Middle frontal gyrus (tissue), 1 donor: ENCODE results near the gene MRS2.
"Not testable (repeated sequence)": the region's sequence is repeated elsewhere in the genome, so short reads cannot be mapped to it uniquely, and the experiment has no call there.

Experiments
- DNase-seq: peaks from one replicate; pipeline ENCODE4 v3.0.0-alpha.2; 2015; ENCODE audit warnings: low spot score; ENCODE audit errors: extremely low spot score

MRS2 gene

DNA sequence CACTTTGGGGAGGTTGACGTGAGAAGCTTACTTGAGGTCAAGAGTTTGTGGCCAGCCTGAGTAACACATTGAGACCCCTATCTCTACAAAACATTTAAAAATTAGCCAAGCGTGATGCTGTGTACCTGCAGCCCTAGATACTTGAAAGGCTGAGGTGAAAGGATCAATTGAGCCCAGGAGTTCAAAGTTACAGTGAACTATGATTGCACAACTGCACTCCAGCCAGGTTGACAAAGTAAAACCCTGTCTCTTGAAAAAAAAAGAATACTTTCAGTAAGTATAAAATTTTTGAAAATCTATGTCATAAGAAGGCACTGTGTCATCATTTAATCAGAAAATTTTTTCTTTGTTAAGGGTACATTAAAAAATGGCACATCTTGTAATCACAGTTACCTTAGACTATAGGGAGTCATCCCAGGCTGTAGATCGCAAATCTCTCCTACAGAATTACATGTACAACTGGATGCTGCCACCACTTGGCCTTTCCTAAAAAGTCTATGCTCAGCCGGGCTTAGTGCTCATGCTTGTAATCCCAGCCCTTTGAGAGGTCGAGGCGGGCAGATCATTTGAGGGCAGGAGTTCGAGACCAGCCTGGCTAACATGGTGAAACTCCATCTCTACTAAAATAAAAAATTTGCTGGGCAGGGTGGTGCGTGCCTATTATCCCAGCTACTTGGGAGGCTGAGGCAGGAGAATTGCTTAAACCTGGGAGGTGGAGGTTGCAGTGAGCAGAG, 17.0 kb upstream of the MRS2 start:
- DNase-seq, result no peak

DNA sequence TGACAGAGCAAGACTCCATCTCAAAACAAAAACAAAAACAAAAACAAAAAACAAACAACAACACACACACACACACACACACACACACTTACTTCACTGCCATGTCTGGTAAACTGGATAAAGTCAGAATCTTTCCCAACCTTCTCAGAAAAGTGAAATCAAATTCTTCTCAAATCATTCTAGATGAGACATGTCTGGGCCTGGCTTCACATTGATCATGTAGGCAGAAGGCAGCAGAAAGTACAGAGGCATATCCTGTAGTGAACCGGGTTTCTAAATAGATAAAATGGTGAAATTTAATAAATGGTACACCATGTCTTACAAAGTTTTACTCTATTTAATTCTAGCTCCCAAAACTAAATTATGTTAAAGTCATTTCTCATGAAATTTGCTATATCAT, 14.9 kb upstream of the MRS2 start:
- no peak for DNase-seq

DNA sequence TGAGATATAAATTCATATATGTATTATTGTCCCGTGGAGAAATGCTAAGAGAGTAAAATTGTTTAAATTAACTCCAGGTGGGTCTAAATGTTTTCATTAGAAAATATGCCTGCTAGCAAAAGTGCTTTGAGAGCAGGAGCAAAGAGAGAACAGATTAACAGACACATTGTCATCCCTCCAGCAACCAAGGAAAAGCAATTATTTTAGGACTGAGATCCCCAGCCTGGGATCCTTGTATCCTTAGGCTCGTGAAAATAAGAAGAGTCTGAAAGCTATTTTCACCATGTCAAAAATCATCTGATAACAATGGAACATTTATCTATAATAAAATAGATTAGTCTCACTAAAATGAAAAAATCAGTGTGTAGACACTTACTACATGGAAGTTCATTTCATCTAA, 11.5 kb upstream of the MRS2 start:
- no peak for DNase-seq

DNA sequence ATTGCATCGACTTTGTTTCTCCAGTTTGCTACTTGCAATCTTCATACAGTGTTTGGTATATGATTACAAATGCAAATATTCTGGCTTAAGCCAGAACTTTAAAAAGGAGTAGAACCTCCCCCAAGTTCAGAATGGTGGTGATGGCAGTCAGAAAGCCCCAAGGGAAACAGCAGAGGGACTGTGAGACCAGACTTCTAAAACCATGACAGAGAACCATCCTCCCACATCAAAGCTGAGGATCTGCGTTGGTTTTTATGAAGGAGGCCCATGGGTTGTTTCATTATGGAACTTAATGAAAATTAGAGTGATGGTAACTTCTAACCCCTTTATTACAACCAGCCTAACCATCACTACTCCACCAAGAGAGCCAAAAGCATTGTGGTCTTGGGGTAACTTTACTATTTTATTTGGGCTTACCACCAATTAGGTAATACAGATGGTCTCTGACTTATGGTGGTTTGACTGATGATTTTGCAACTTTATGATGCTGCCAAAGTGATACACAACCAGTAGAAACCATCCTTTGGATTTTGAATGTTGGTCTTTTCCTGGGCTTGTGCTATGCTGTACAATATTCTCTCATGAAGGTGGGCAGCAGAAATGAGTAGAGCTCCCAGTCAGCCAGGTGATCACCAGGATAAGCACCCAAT, 10.9 kb upstream of the MRS2 start:
- DNase-seq, result no peak

DNA sequence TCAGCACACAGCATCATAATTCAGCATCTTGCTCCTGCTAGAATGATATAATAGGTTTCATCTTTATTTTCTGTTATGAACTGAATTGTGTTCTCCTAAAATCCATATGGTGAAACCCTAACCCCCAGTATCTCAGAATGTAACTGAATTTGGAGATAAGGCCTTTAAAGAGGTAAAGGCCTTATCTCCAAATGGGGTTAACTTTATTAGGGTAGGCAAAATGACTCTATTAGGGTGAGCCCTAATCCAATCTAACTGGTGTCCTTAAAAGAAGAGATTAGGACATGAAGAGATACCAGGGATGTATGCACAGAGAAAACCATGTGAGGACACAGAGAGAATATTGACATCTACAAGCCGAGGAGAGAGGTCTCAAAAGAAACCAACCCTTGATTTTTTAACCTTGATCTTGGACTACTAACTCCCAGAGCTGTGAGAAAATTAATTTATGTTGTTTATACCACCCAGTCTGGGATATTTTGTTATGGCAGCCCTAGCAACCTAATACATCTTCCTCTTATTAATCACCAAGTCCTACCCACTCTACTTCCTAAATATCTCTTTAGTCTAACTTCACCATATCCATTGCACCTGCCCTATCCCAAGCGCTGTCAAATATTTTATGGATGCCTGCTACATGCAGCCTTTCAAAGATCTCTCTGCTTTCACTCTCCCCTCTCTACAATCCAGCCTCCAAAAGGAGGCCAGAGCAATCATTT, 8.5 kb upstream of the MRS2 start:
- DNase-seq, result no peak

DNA sequence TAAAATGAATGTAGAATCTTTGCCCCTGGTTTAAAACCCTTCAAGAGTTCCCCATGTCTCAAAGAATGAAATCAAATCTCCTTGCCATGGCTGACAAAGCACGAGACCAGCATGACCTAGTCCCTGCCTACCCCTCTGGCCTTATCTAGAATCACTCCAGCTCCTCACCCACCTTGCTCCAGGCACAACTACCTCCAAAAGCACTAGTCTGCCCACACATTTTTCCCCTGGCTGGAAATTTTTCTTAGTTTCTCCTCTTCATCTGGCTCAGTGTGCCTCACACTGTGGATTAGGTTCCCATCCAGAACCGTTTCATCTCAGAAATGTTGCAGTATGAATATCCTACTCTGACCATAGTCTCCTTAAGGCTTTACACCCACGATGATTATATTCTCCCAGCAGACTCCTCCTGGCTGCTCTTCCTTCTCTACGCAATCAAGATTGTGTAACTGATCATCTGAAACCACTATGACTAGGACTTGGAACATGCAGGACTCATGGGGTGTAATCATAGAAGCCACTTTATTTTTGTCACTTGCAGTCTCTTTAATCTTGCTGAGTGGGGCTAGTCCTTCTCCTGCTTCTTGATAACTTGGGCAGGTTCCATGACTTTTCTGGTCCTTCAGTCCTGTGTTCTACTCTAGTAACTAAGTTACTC, 7.8 kb upstream of the MRS2 start:
- peak; percentile 9 for DNase-seq

DNA sequence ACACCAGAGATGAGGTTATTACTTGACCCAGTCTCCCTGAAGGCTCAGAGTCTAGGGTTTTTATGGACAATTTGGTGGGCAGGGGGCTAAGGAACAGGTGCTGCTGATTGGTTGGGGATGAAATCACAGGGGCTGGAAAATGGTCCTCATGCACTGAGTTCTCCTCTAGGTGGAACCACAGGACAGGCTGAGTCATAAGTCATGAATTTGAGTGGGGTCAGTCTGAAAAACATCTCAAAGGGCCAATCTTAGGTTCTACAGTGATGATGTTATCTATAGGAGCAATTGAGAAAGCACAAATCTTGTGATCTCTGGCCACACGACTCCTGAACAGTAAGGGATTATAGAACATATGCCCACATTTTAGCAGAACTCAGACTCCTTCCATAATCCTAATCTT, 5.9 kb upstream of the MRS2 start:
- DNase-seq, result no peak

DNA sequence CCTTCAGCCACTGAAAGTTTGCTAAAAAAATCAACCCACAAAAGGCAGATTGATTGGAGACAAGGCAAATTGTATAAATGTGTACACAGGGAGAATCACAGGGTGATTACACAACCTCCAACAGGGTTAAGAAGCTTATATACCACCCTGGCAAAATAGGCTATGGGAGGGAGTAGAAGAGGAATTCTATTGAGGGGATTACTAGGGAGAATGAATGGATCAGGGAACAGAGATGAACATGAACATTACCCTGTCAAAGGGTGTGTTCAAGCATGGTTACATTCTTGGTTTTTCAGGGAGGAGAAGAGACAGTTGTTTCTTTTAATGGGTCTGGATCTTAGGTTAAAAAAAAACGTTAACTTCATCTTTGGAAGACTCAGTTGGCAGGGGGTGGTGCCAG, 5.1 kb upstream of the MRS2 start:
- no peak for DNase-seq

DNA sequence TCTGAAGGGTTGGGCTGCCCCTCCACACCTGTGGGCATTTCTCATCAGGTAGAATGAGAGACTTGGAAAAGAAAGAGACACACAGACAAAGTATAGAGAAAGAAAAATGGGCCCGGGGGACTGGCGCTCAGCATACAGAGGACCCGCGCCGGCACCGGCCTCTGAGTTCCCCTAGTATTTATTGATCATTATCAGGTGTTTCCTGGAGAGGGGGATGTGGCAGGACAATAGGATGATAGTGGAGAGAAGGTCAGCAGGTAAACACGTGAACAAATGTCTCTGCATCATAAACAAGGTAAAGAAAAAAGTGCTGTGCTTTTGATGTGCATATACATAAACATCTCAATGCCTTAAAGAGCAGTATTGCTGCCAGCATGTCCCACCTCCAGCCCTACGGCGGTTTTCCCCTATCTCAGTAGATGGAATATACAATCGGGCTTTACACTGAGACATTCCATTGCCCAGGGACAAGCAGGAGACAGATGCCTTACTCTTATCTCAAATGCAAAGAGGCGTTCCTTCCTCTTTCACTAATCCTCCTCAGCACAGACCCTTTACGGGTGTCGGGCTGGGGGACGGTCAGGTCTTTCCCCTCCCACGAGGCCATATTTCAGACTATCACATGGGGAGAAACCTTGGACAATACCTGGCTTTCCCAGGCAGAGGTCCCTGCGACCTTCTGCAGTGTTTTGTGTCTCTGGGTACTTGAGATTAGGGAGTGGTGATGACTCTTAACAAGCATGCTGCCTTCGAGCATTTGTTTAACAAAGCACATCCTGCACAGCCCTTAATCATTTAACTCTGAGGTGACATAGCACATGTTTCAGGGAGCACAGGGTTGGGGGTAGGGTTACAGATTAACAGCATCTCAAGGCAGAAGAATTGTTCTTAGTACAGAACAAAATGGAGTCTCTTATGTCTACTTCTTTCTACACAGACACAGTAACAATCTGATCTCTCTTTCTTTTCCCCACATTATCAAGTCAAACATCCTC, 2.4 kb upstream of the MRS2 start:
- not testable (repeated sequence) for DNase-seq

DNA sequence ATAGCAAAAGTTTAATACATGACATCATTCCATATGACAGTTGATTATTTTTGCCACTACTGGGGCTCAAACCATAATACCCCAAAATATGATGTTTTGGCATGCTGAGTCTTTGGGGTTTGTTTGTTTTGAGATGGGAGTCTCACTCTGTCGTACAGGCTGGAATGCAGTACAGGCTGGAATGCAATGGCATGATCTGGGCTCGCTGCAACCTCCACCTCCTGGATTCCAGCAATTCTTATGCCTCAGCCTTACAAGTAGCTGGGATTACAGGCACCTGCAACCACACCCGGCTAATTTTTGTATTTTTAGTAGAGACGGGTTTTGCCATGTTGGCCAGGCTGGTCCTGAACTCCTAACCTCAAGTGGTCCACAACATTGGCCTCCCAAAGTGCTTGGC, 1.3 kb upstream of the MRS2 start:
- DNase-seq, result no peak

DNA sequence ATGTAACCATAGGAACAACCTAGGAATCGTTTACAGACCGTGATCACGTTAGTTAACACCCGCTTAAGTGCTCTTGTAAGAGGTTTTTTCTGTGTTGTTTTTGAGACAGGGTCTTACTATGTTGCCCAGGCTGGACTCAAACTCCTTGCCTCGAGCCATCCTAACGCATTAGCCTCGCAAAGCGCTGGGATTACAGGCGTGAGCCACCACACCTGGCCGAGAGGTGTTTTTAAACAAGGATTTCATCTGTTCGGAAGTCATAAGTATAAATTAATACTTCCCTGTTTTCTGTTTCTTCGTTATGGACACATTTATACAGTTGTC, 727 bp downstream of the MRS2 start:
- no peak for DNase-seq

DNA sequence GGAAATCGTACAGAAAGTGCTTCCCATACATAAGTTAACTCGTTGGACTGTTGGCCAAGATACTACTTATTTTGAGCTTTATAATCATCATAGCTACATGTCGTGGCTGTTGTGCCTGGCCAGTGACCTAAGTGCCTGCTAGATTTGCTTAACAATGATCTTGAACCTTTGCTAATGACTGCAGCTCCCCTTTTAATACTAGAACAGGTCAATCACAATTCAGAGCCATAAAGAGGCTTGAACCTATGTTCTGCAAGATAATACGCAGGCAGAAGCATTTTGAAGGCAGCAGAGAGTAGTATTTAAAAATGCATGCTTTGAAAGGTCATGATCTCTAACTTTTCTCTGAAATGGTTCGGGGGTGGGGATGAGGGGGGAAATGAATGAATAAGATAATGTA, 2.5 kb downstream of the MRS2 start:
- no peak for DNase-seq

DNA sequence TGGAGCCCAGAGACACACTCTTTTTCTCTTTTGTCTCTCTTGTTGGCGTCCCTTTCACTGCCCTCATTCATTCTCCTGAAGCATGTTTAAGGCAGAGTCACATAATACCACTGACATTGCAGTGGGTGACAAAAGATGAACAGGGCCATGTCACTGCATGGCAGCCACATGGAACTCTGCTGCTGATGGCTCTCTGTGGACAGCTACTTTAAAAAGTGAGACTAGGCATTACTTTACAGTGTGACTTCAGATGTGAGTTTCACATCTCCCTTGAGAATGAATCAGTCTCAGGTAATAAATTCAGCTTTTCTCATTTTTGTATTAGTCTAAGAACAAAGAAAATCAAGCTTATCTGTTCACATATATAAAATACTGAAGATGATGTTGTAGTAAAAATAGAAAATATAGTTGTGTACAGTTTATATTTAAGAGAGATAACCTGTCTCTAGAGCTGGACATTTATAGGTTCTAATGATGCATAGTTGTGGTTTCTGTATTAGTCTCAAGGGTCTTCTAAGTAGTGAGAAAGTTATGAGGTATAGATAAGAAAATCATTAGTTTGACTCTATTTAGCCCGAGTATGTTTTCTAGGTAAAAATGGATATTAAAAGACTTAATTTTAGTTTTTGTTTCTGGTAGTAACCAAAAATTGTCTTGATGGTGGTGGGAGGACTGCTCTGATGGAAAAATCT, 6.1 kb downstream of the MRS2 start:
- DNase-seq, result no peak

DNA sequence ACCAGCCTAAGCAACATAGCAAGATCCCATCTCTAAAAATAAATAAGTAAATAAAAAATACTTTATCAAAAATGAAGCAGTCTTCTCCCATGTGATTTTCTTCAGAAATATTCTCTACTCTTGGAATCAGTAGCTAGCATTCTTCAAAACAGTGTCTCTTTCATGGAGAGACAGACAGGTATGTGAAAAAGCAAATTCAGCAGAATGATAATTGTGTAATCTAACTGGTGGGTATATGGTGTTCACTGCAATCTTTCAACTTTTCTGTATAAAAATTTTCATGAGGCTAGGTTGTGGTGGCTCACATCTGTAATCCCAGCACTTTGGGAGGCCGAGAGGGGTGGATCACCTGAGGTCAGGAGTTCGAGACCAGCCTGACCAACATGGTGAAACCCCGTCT, 7.9 kb downstream of the MRS2 start:
- no peak for DNase-seq

DNA sequence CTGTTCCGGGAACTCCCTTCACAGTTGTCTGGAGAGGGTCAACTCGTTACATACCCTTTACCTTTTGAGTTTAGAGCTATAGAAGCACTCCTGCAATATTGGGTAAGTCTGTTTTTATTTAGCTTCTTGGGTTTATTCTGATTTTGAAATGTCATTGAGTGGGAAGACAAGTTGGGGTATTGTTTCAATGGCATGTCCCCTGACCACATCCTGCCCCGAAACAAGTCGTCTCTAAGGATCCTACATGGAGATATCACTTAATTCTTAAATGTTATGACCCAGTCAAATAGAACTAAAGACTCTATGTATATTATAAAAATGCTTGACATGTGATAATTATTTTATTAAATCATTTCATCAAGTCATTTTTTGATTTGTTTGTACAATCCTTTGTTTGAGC, 9.6 kb downstream of the MRS2 start:
- DNase-seq, result no peak

DNA sequence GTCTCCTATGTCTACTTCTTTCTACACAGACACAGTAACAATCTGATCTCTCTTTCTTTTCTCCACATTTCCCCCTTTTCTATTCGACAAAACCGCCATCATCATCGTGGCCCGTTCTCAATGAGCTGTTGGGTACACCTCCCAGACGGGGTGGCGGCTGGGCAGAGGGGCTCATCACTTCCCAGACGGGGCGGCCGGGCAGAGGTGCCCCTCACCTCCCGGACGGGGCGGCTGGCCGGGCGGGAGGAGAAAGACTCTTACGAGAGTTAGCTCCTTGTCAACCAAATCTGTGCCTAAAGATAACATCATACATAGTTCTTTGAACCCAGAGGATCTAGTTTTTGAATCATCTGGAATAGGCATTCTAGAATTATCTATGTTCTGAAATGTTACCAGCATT, 11.8 kb downstream of the MRS2 start:
- DNase-seq, result not testable (repeated sequence)

DNA sequence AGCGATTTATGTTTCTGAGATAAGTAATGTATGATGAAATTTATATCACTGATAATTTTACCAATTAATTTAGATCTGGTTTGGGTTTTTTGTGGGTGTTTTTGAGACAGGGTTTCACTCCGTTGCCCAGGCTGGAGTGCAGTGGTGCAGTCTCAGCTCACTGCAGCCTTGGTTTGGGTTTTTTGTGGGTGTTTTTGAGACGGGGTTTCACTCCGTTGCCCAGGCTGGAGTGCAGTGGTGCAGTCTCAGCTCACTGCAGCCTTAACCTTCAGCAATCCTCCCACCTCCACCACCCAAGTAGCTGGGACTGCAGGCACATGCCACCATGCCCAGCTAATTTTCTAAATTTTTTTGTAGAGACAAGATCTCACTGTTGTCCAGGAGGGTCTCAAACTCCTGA, 13.0 kb downstream of the MRS2 start:
- no peak for DNase-seq

DNA sequence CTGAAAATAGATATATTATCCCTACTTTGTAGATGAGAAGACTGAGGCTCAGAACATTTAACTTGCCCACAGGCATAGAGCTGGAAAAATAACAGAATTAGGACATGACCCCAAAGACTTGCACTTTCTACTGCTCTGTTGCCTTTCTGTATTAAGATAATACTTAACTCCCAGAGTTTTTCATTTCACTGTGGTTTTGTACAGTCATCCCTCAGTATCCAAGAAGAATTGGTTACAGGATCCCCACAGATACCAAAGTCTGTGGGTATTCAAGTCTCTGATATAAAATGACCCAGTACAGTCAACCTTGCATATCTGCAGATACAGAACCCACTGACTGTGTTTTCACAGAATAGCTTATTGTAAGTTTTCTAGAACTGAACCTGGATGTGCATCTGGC, 16.8 kb downstream of the MRS2 start:
- DNase-seq, result no peak

DNA sequence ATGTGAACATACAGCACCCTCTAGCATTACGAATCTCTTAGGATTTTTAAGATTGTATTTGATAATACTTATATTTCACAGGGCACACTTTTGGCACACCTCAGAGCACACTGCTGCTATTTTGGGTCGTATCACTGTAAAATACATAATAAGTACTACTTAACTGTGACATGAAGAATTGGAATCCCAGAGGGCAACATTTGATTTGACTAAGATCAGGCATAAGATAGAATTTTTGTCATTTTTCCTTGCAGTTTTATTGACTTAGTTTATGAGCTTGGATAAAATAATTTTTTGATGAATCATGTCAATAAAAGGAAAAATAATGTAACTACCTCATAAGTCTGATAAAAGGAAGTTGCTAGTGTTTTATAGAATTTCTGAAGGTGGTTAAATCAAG, 22.4 kb downstream of the MRS2 start:
- no peak for DNase-seq

DNA sequence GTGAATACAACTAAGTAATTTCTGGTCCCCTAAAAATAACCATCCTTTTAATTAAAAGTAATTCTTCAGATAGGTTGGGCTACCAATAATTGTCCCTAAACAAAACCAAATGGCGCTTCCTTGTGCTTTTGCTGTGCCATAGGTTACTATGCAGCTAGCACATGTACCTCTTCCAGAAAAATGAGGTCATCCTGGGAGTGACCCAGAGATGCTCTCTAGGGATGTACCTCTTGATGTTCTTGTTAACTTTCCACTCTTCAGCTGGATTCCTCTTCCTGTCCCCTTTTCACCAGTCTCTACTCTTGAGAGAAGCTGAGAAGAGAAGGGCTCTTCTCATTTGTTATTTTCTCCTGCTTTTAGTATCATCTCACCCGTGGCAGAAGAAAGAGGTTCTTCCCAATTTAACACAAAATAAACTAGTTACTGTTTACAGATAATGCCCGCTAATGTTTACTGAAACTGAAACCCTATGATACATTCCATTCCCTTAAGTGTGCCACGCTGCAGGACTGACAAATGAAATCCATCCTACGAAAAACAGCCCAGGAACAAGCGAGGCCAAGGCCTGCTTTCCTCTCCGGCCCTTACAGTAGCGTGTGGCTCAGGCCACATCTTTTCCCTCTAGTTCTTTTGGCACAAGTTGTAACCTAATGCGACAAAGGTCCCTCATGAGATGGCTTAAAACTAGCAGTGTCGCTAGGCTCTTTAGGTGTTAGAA, 24.2 kb downstream of the MRS2 start:
- DNase-seq, result no peak
